NCI-H1105 (cell line): ENCODE measurements around the gene NUTM1.
"Not testable (repeated sequence)": the region's sequence is repeated elsewhere in the genome, so short reads cannot be mapped to it uniquely, and the experiment has no call there.

ENCODE experiments used
- DNase-seq: peaks from one replicate; lab custom pipeline; 2025; lab: John Stamatoyannopoulos, UW

NUTM1 gene

DNA sequence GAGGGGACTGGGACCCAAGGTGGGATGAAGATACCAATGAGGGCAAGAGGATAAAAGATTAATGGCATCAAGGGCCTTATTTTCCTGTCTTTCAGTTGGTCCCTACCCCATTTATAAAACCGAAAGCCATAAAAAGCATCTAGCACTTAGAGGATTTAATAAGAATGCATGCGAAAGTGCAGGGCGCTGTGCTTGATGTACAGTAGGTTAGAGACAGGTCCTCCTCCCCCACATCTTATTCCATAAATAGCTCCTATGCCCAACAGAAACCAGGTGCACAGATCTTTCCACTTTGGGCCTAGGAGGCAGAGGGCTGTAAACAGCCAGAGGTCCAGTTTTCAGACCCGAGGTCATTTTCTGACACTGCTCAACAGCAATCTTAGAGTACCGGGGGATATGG, 22.7 kb downstream of the NUTM1 start:
- DNase-seq, result no peak

DNA sequence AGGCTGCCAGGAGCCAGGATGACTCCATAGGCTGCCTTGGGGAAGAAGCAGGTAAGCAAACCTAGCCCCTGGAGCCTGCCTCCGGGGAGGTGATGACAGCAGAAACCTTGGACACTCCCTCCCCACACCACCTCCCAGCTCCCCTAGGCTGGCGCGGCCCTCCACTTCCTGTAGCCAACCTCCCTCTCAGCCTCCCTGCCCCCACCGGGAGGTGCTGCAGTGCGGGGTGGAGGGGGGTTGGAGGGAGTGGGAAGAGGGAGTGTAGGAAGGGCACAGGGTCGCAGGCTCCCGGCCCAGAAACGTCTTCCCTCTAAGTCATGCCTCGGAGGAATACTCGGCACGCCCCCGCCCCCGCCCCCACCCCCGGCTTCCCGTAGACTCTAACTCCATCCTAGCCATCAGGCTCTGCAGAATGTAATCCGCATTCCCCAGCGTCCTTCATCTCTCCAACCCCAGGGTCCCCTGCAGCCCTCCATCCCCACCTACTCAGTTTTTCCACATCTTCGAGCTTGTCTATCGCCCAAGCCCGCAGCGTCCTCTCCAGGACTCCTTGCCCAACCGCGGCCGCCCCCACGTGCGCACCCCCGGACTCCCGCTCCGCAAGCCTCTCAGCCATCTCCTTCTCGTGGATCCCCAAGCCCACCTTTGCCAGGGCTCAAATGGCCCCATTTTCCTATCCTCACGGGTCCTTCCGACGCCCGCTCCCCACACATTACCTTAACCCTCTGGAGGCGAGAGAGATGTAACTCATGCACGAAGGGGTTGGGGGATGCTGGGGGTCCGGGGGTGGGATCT, 23.4 kb downstream of the NUTM1 start:
- DNase-seq, result peak; percentile 45

DNA sequence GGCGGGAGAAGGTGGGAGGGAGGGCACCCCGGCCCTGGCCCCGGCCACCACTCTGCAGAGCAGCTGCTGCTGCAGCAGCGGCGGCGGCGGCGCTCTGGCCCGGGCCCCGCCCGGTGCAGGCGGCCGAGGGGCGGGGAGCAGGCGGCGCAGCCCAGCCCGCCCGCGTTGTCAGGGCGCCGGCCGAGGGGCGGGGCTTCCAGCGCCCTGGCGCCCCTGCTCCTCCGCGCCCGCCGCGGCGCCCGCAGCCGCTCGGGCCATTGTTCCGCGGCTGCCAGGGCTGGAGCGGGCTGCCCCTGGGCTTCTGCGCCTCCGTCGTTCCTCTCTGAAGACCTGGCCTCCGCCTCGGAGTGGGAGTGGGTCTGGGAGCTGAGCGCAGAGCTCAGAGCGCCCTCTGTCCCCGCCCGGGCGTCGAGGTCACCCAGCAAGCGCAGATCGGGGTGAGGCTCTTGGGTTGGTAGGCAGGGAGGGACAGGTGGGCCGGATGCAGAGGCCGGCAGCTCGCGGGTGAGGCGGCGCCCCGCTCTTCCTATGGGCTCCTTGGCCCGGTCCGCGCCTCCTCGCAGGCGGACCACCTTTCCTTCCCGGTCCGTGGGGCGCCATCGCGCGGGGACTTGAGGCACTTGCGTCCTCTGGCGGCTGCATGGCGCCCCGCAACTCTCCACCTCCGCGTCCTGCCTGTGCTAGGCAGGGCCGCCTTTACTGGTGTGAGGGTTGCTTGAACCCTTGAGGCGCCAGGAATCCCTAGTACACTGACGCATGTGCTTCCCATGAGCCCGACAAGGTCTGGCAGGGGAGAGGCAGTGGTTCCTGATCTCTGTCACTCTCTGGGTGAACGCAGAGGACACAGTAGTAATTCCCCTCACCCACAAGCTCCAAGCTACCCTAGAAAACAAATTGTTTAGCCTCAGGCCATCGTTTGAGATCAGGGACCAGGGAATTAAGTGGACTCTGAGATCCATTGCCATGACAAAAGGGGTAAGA, 24.3 kb downstream of the NUTM1 start, which contains the start of gene LPCAT4:
LPCAT4 (minus strand) TSS at position 96 of the 981 bp plus-strand sequence. CDS start 96 bp downstream, outside the sequence.
- DNase-seq, result peak; percentile 64

DNA sequence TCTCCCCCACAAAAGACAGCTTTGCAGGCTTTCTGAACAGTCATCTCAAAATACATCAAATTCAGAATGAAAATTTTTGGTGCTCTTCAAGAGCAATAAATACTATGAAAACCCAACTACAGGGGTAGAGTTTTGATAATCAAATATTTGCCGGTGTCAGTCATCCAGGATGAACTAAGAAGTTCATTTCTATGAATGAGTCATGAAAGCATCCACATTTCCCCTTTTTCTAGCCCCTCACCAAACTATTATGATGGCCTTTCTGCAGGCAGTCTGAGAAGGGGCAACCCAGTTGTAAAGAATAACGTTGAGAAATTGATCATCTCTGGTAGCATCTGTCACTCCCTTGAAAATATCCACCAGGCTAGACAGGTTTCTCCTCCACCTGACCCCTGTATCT, 27.0 kb downstream of the NUTM1 start:
- DNase-seq, result no peak

DNA sequence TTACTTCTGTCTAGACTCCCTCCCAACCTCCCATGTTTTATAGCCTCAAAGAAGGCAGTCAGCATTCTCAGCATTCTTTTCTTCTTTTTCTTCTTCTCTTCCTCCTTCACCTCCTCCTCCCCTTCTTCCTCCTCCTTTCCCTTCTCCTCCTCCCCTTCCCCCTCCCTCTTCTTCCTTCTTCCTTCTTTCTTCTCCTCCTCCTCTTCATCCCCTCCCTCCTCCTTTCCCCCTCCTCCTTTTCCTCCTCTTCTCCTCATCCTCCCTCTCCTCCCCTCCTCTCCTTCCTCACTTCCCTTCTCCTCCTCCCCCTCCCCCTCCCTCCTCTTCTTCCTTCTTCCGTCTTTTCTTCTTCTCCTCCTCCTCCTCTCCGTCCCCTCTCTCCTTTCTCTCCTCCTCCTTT, 27.5 kb downstream of the NUTM1 start:
- no peak for DNase-seq

DNA sequence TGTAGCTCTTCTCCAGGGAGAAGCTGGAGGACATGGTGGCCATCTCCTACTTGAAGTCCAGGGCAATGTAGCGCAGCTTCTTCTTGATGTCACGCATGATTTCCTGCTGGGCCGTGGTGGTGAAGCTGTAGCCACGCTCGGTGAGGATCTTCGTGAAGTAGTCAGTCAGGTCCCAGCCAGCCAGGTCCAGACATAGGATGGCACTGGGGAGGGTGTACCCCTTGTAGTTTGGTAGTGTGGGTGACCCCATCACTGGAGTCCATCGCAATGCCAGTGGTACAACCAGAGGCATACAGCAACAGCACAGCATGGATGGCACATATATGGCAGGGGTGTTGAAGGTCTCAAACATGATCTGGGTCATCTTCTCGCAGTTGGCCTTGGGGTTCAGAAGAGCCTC, 30.8 kb downstream of the NUTM1 start:
- DNase-seq, result no peak

DNA sequence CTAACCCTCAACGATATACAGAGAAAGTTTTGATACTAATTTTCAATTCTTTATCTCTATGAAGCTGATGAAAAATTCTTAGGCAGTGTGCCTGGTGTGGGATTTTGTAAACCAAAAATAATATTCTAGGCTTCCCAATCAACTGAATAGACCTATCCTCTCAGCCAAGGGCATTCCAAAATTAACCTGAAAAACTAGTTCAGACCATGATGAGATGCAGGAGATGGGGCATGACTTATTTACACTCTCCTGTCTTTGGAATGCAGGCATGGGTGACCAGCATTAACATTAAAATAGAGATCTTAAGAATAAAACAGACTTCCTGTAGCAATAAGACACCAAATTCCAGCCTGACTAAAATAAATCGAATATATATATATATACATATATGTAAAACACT, 31.7 kb downstream of the NUTM1 start:
- DNase-seq, result no peak

DNA sequence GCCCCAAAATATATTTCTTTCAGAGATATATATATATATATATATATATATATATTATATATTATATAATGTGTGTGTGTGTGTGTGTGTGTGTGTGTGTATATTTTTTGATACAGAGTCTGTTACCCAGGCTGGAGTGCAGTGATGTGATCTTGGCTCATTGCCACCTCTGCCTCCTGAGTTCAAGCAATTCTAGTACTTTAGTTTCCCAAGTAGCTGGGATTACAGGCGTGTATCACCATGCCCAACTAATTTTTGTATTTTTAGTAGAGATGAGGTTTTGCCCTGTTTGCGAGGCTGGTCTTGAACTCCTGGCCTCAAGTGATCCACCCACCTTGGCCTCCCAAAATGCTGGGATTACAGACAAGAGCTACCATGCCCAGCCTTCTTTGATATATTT, 32.4 kb downstream of the NUTM1 start:
- not testable (repeated sequence) for DNase-seq

DNA sequence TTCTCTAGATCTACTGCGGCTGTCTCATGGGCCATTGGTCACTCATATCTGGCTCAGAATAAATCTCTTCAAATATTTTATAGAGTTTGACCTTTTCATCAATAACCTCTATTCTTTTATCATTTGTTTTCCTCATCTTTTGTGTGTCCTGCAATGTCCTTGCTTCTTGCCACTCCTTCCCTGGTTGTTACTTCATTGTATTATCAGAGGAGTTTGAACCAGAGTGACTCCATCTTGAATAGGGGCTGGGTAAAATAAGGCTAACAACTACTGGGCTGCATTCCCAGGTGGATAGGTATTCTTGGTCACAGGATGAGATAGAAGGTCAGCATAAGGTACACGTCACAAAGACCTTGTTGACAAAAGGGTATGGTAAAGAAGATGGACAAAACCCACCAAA, 33.7 kb downstream of the NUTM1 start:
- DNase-seq, result no peak

DNA sequence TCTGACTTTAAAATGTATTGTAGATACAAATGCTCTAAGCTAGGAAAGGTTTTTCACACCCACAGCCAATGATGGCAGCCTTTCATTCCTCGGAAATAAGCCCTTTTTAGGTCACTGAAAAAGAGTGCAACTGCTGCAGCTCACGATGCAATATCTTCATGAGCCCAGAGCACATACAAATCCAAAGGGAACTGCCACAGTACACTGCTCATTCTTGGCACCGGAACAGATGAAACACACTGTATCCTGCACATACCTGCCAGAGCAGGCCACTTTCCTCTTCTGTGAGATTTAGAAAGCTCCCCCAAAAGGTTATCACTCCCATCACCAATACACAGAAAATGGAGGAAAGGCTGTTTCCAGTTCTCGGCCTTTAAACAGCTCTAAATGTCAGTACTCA, 37.4 kb downstream of the NUTM1 start:
- DNase-seq, result not testable (repeated sequence)

DNA sequence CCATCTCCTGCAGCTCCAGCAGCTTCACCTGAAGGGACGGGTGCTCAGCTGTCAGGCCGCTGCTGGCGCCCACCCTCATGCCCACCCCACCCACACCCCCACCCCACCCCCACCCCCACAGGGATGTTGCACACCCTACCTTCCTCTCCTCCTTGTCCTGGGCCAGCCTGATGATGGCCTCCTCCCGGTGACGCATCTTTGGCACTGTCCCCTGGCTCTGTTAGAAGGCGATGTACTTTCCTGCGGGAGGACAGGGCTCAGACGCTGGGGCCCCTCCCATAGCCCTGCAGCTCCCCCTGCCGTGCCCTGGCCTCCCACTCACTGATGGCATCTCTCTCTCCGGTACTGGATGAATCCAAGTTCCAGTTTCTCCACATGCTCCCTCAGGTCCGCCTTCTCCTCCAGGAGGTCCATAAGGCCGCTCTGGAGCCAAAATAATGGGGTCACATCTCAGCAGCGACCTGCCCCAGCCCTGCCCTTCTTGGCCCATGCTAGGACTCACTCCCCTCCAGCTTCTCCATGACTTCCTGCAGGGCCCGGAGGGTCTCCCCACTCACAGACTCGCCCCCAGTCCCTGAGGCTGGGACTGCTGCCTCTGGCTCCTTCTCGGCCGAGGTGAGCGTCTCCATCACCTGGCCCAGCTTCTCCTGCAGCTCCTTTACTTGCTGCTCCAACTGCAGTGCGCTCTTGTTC, 38.9 kb downstream of the NUTM1 start:
- not testable (repeated sequence) for DNase-seq

DNA sequence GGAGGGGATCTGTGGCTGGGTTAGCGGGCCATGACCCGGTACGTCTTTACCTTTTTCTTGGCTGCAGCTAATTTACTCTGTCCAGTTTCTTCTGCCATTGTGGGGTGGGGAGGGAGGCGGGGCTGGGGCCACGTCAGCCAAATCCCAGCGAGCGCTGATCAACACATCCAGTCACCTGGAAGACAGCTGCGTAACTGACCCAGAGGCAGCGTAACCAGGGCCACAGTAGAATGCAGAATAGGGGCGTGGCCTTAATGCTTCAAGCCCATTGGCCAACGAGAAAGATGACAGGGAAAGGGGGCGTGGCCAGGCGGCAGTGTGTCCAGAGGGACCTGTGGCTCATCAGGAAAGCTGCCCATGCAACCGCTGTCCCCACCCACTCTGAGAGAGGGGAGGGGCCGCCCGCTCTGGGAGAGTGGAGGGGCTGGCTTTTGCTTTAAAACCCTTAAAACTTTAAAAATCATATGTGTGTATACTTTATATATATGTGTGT, 46.5 kb downstream of the NUTM1 start:
- not testable (repeated sequence) for DNase-seq

DNA sequence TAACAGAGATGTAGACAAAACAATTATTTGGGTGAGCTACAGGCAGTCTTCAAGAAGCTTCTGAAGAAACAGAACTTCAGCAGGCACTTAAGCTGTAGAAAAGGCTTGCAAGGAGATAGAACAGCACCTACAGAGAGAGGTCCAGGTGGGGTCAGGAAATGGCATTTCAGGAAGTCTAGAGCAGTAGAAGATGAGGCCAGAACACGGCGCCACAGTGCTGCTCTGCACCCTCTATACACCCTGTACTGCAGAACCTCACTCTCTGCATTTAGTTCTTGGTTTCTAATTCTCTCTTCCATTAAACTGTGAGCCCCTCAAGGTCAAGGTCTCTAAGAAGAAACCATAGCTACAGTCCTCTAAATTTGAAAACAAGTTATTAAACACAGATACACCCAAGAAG, 49.9 kb downstream of the NUTM1 start:
- not testable (repeated sequence) for DNase-seq

DNA sequence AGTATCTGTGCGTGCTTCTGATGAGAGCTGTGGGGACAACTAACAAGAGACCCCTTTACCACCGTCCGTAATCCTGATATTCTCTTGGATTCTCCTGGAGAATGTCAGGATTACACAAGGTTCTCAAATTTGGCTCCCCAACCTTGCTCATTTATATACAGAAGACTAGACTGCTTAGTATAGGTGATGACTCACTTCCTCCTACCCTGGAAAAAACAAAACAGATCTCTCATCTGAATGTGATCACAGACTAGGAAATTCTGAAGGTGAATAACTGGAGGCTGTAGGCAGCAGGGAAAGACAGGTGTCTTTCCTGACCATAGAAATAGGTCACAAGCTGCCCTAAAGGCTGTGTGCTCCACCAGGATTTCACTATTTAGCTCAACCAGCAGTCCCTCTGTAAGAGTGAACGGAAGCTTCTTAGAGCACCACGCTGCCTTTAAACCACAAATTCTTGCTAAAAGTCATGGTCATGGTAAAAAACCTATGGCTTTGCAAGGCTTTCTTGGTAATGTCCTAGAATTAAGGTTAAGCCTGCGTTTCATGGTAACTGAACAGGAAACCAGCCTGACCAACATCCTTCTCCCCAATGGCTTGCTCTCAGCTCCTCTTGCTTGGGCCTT, 54.6 kb downstream of the NUTM1 start:
- not testable (repeated sequence) for DNase-seq

DNA sequence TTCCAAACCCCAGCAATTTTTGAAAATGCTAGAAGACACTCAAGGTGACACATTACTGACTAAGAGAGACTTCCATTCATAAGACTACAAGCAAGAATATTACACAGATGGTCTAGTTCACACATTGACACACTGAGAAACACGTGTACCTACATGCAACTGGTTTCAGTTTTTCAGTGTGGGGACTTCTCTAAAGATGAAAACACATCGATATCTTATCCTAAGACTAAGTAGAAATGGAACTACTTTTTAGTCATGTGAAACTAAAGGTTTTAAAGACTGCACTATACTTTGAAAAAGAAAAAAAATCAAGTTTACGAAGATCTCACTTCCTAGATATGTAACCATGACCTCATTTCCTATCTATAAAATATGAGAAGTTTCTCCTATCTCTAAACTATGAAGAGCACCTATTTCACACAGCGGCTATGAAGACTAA, 60.1 kb downstream of the NUTM1 start:
- DNase-seq, result not testable (repeated sequence)

DNA sequence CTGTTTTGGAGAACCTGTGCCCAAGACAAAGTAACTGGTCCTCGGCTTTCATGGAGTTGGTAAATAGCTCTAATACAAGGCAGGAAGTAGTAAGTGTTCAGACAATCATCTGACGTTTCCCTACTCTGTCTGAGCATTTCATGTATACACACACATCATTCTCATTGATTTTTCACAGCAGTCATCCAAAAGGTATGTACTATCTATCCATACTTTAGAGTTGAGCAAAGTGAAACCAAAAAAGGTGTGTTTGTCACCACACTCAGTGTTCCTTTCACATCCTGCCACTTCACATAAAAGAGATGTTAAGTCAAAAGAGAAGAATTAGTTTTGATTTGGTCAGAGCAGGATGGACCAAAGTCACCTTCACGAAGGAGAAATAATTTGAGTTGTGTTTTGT, 60.8 kb downstream of the NUTM1 start:
- not testable (repeated sequence) for DNase-seq
